ENCODE measurements around the gene ASB11.
A peak's percentile ranks its signal among the peaks of the same experiment; 100 is the strongest.
"Not testable (repeated sequence)": the region's sequence is repeated elsewhere in the genome, so short reads cannot be mapped to it uniquely, and the experiment has no call there.

The ASB11 gene

DNA sequence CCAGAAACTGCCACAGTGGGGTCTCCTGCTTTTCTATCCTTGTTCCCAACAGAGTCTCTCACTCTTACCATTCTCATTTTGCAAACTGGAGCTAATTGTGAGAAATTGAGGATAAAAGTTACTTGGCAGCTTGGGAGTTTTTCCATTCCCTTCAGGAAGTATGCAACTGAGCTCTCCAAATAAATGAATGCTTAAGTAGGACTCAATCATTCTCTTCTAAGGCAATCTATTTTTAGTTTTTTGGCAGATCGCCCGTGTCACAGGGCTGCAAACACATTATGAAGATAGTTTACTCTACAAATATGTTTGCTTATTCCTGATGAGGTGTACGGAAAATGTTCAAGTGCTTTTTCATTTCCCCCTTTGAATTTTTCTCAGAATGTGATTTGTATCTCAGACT is 5.3 kb downstream of the ASB11 start:
- in situ Hi-C loops (cut with HindIII; ENCODE audit: low pct_ligation_motif_present, low sequenced_read_pairs): no loop called here
- no peak overlapping the region for H3K4me3 ChIP-seq (ENCODE audit: low read depth, low read length)
- TF ChIP-seq, protein P1, sequence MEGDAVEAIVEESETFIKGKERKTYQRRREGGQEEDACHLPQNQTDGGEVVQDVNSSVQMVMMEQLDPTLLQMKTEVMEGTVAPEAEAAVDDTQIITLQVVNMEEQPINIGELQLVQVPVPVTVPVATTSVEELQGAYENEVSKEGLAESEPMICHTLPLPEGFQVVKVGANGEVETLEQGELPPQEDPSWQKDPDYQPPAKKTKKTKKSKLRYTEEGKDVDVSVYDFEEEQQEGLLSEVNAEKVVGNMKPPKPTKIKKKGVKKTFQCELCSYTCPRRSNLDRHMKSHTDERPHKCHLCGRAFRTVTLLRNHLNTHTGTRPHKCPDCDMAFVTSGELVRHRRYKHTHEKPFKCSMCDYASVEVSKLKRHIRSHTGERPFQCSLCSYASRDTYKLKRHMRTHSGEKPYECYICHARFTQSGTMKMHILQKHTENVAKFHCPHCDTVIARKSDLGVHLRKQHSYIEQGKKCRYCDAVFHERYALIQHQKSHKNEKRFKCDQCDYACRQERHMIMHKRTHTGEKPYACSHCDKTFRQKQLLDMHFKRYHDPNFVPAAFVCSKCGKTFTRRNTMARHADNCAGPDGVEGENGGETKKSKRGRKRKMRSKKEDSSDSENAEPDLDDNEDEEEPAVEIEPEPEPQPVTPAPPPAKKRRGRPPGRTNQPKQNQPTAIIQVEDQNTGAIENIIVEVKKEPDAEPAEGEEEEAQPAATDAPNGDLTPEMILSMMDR (IDR thresholded peaks at IDR 0.05; ENCODE audit: low read depth, low read length, missing control alignments): no peak
- no peaks in the 10 kb centered on the region for H3K27me3 ChIP-seq (replicated peaks)
- H3K36me3 ChIP-seq (replicated peaks): no peaks in the 10 kb centered on the region
- DNase-seq: no peak
- H3K27ac ChIP-seq: no peak overlapping the region

GRCh38 chrX:15305899-15306298 is 9.5 kb downstream of the ASB11 start:
- H3K27ac ChIP-seq; H3K27me3 ChIP-seq (replicated peaks); H3K4me3 ChIP-seq (ENCODE audit: low read depth, low read length); H3K36me3 ChIP-seq (replicated peaks); DNase-seq; in situ Hi-C loops (cut with HindIII; ENCODE audit: low pct_ligation_motif_present, low sequenced_read_pairs): not testable (repeated sequence)

DNA sequence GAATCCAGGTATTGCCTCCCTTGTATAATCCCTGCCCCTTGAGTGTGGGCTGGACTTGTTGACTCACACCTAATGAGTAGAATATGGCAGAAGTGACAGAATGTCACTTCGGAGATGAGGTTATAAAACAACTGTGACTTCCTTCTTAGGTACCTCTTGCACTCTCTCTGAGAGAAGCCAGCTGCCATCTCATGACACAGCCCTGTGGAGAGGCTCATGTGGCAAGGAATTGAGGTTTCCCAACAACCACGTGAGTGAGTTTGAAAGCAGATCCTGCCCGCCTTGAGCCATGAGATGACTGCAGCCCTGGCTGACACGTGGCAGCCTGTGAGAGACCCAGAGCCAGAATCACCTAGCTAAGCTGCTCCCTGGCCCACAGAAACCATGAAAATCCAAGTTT is 13.5 kb downstream of the ASB11 start:
- Histone ChIP-seq H3K4me3 (ENCODE audit: low read depth, low read length) (no peak overlapping the region), H3K36me3 (replicated peaks) (no peaks in the 10 kb centered on the region), H3K27me3 (replicated peaks) (no peaks in the 10 kb centered on the region), H3K27ac (no peak overlapping the region)
- no peak for DNase-seq
- in situ Hi-C loops (cut with HindIII; ENCODE audit: low pct_ligation_motif_present, low sequenced_read_pairs): no loop called here
- TF ChIP-seq, protein P1 (IDR thresholded peaks at IDR 0.05; ENCODE audit: low read depth, low read length, missing control alignments): no peak

- Histone ChIP-seq H3K4me3 (ENCODE audit: low read depth, low read length) (no peak overlapping the region), H3K27ac (no peak overlapping the region), H3K27me3 (replicated peaks) (no peaks in the 10 kb centered on the region), H3K36me3 (replicated peaks) (no peaks in the 10 kb centered on the region)
- in situ Hi-C loops (cut with HindIII; ENCODE audit: low pct_ligation_motif_present, low sequenced_read_pairs): no loop called here
- DNase-seq: no peak
- TF ChIP-seq, protein P1 (IDR thresholded peaks at IDR 0.05; ENCODE audit: low read depth, low read length, missing control alignments): peak; percentile 36
These were observed 15.2 kb downstream of the ASB11 start for GRCh38 chrX:15299941-15300851.

DNA sequence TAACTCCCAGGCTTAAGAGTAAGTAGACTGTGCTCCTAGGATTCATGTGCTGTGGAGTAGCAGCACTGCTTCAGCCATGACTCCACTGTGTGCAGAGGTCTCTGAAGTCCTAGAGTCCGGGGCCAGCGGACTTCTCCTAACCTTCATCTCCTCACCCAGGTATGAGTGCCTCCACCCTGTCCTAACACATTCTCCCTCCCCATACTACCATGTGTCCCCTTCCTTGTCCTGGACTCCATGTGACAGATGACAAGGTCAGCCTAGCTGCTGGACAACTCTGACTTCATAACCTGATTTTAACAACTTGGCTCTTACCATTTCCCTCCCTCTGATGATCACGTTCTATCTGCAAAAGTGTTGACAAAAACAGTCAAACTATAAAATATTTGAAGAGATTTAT is 16.7 kb downstream of the ASB11 start:
- no peak for DNase-seq
- TF ChIP-seq, protein P1 (IDR thresholded peaks at IDR 0.05; ENCODE audit: low read depth, low read length, missing control alignments): no peak
- in situ Hi-C loops (cut with HindIII; ENCODE audit: low pct_ligation_motif_present, low sequenced_read_pairs): no loop called here
- H3K27ac ChIP-seq: no peak overlapping the region
- no peak overlapping the region for H3K4me3 ChIP-seq (ENCODE audit: low read depth, low read length)
- H3K36me3 ChIP-seq (replicated peaks): no peaks in the 10 kb centered on the region
- no peaks in the 10 kb centered on the region for H3K27me3 ChIP-seq (replicated peaks)

DNA sequence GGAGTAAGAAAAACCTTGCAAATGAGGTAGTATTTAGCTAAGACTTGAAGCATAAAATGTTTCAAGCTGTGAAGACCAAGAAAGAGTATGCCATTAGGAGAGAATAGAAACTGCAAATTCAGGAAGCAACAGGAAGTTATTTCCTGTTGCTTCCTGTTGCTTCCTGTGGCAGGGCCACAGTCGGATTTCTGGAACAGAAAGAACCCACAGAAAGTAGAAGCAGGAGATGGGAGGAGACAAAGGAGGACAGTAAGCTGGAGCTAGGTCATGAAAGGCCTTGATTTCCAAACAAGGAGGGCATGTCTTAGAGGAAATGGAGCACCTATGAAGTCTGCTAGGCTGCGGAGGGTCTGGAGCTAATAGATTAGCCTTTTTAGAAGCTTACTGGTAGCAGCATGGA is 17.2 kb downstream of the ASB11 start:
- in situ Hi-C loops (cut with HindIII; ENCODE audit: low pct_ligation_motif_present, low sequenced_read_pairs): no loop called here
- TF ChIP-seq, protein P1 (IDR thresholded peaks at IDR 0.05; ENCODE audit: low read depth, low read length, missing control alignments): no peak
- no peak overlapping the region for H3K27ac ChIP-seq

More for the DNA sequence above, 17.2 kb downstream of the ASB11 start:
- no peak for DNase-seq
- Histone ChIP-seq H3K36me3 (replicated peaks) (no peaks in the 10 kb centered on the region), H3K27me3 (replicated peaks) (no peaks in the 10 kb centered on the region), H3K4me3 (ENCODE audit: low read depth, low read length) (no peak overlapping the region)
